SK-N-SH (cell line): ENCODE measurements around the gene TDRD12. TPM values are rescaled to one million over a fixed set of nuclear protein-coding genes. Genes with fewer than 3 reads are reported as not detected.

Experiments used
- CTCF ChIA-PET: fragments of 300-600, 350-600 bp; formaldehyde crosslinking; extraction: SDS; loops from one replicate; lab custom pipeline; 2021; lab: Yijun Ruan, JAX
- POLR2A ChIA-PET: fragments of 350-600 bp; sonication (Branson Sonifier 250); formaldehyde crosslinking; extraction: SDS; loops from one replicate; lab custom pipeline; 2020; ENCODE audit warnings: antibody characterized with exemption, inconsistent platforms; lab: Yijun Ruan, JAX
- DNase-seq: peaks from one replicate; pipeline ENCODE4 v3.0.0; 2012
- H2AFZ ChIP-seq: fragments of 200-600 bp; sonication (generic); 2 replicates; pipeline ENCODE4 v1.8.1; 2016; ENCODE audit warnings: antibody characterized with exemption, mild to moderate bottlenecking, low read depth
- H3F3A ChIP-seq: fragments of 200-600 bp; sonication (generic); replicated peaks from 2 replicates; pipeline ENCODE3; 2016; ENCODE audit warnings: antibody characterized with exemption, mild to moderate bottlenecking; ENCODE audit not compliant: insufficient read depth
- H3K27ac ChIP-seq, 2 experiments: fragments of 200-500 bp in 1 of 2; fragments of 200-600 bp in 1 of 2; sonication (Bioruptor generic) in 1 of 2; sonication (generic), shearing (Covaris generic) in 1 of 2; 2 replicates each; pipeline versions ENCODE4 v1.5.1 to v1.6.1; 2014 to 2016; ENCODE audit warnings: low read depth in 2 of 2, inconsistent platforms in 1 of 2, low read length in 1 of 2, mild to moderate bottlenecking in 1 of 2, mixed read lengths in 1 of 2
- H3K27me3 ChIP-seq: fragments of 200-600 bp; sonication (generic), shearing (Covaris generic); 2 replicates; pipeline ENCODE4 v1.6.1; 2016; ENCODE audit warnings: mixed run types; ENCODE audit not compliant: insufficient read depth
- H3K36me3 ChIP-seq, 2 experiments: fragments of 200-500 bp in 1 of 2; fragments of 200-600 bp in 1 of 2; sonication (Bioruptor generic) in 1 of 2; sonication (generic) in 1 of 2; replicated peaks in 1 of 2; 2 replicates each; pipeline versions ENCODE3 to v1.5.1; 2014 to 2016; ENCODE audit warnings: low read length in 1 of 2, mild to moderate bottlenecking in 1 of 2; ENCODE audit not compliant: insufficient read depth in 2 of 2, control insufficient read depth in 1 of 2
- H3K4me1 ChIP-seq, 2 experiments: fragments of 200-500 bp in 1 of 2; fragments of 200-600 bp in 1 of 2; sonication (Bioruptor generic) in 1 of 2; sonication (generic), shearing (Covaris generic) in 1 of 2; 2 replicates each; pipeline versions ENCODE4 v1.5.1 to v1.6.1; 2014 to 2016; ENCODE audit warnings: low read depth in 1 of 2, low read length in 1 of 2, mixed run types in 1 of 2; ENCODE audit not compliant: insufficient read depth in 2 of 2, control insufficient read depth in 1 of 2
- H3K4me2 ChIP-seq: fragments of 200-600 bp; sonication (generic), shearing (Covaris generic); 2 replicates; pipeline ENCODE4 v1.6.1; 2017; ENCODE audit warnings: mixed run types
- H3K4me3 ChIP-seq, 2 experiments: fragments of 200-500 bp in 1 of 2; fragments of 200-600 bp in 1 of 2; sonication (Bioruptor generic) in 1 of 2; sonication (generic), shearing (Covaris generic) in 1 of 2; 2 replicates each; pipeline versions ENCODE4 v1.5.1 to v1.8.1; 2014 to 2016; ENCODE audit warnings: low read depth in 2 of 2, inconsistent platforms in 1 of 2, low read length in 1 of 2, mild to moderate bottlenecking in 1 of 2, mixed read lengths in 1 of 2, moderate library complexity in 1 of 2
- H3K79me2 ChIP-seq: fragments of 200-600 bp; sonication (generic); 2 replicates; pipeline ENCODE4 v1.8.1; 2017; ENCODE audit warnings: mild to moderate bottlenecking; ENCODE audit not compliant: insufficient read depth
- H3K9ac ChIP-seq: fragments of 200-600 bp; sonication (generic); 2 replicates; pipeline ENCODE4 v1.6.1; 2017; ENCODE audit warnings: mixed run types
- H3K9me2 ChIP-seq: fragments of 200-600 bp; sonication (generic); 2 replicates; pipeline ENCODE4 v1.6.1; 2017; ENCODE audit warnings: mixed run types
- H3K9me3 ChIP-seq: fragments of 200-600 bp; sonication (generic); 2 replicates; pipeline ENCODE4 v1.6.1; 2017; ENCODE audit warnings: mixed run types, mild to moderate bottlenecking, moderate library complexity
- H4K20me1 ChIP-seq: fragments of 200-600 bp; sonication (generic); 2 replicates; pipeline ENCODE4 v1.6.1; 2017; ENCODE audit warnings: mild to moderate bottlenecking, mixed run types; ENCODE audit not compliant: insufficient read depth
- EP300 ChIP-seq, 2 experiments: IDR thresholded peaks; 2 replicates each; pipeline versions ENCODE4 v1.4.0 to v1.6.1; 2012; ENCODE audit warnings: borderline replicate concordance in 1 of 2, low read depth in 1 of 2, low read length in 1 of 2
- FOSL2 ChIP-seq: IDR thresholded peaks from 2 replicates; pipeline ENCODE4 v1.4.0; 2012; ENCODE audit warnings: low read depth, mild to moderate bottlenecking, moderate library complexity, borderline replicate concordance
- FOXJ3 ChIP-seq: sonication (generic); formaldehyde crosslinking; IDR thresholded peaks from 2 replicates; pipeline ENCODE4 v1.5.1; 2020; ENCODE audit warnings: mild to moderate bottlenecking, missing genetic modification reagents
- FOXM1 ChIP-seq: IDR thresholded peaks from 2 replicates; pipeline ENCODE4 v1.4.0; 2012; ENCODE audit warnings: low read depth, mild to moderate bottlenecking
- GATA2 ChIP-seq: sonication (generic); formaldehyde crosslinking; IDR thresholded peaks from 2 replicates; pipeline ENCODE4 v1.5.0; 2020; ENCODE audit warnings: mild to moderate bottlenecking, missing genetic modification reagents
- MXI1 ChIP-seq: IDR thresholded peaks from 2 replicates; pipeline ENCODE4 v1.6.1; 2012; ENCODE audit warnings: mild to moderate bottlenecking, low read depth, low read length, improper control_type of control experiment
- RXRA ChIP-seq: IDR thresholded peaks from 2 replicates; pipeline ENCODE4 v1.4.0; 2012; ENCODE audit warnings: low read depth, mild to moderate bottlenecking, borderline replicate concordance
- SMC3 ChIP-seq: IDR thresholded peaks from 2 replicates; pipeline ENCODE4 v1.6.1; 2012; ENCODE audit warnings: low read depth, low read length, improper control_type of control experiment
- TAF1 ChIP-seq: IDR thresholded peaks from 2 replicates; pipeline ENCODE4 v1.6.1; 2012; ENCODE audit warnings: low read depth, mild to moderate bottlenecking, low read length, moderate library complexity, borderline replicate concordance
- TCF12 ChIP-seq: IDR thresholded peaks from 2 replicates; pipeline ENCODE4 v1.4.0; 2012
- ZBTB33 ChIP-seq: IDR thresholded peaks from 2 replicates; pipeline ENCODE4 v1.4.0; 2012; ENCODE audit warnings: low read depth, borderline replicate concordance
- WGBS: methylation state at CpG from one replicate; pipeline ENCODE4 v1.1.6; 2017; ENCODE audit warnings: low lambda C conversion rate; 5-methylcytosine and 5-hydroxymethylcytosine counted together
- polyA plus RNA-seq, 3 experiments: library from polyadenylated mRNA; depleted of rRNA; stranded (reverse); fragments of >200 nt; gene quantifications; 2 replicates each; pipeline ENCODE4 v1.2.3, GENCODE V29; 2012
- TF ChIP-seq, protein P1 (sequence below): IDR thresholded peaks from 2 replicates; pipeline ENCODE4 v1.4.0; 2012; ENCODE audit warnings: low read depth, borderline replicate concordance
- TF ChIP-seq, protein P2 (sequence below): fragments of 200-600 bp; sonication (generic); IDR thresholded peaks from 2 replicates; pipeline ENCODE4 v1.6.1; 2017; ENCODE audit warnings: antibody characterized with exemption, mild to moderate bottlenecking, moderate library complexity

The TDRD12 gene
- polyA plus RNA-seq, 1 of the 3 experiments (the other 2 are of a cell fraction): 0.05 TPM

GRCh38 chr19:32863841-32864240 is 144.3 kb downstream of the TDRD12 start:
- no peaks in the 10 kb centered on the region for H3F3A ChIP-seq
- no peaks in the 10 kb centered on the region for H3K36me3 ChIP-seq
- POLR2A ChIA-PET: no interaction called here
- DNase-seq: no peak
- no peak overlapping the region for H3K4me2 ChIP-seq
- no peaks in the 10 kb centered on the region for H3K9me3 ChIP-seq
- H3K4me1 ChIP-seq: no peaks in the 10 kb centered on the region
- no peak overlapping the region for H3K27ac ChIP-seq
- H2AFZ ChIP-seq: no peak overlapping the region
- 78% methylated on average over 10 of the region's 13 CpGs for WGBS
- no peaks in the 10 kb centered on the region for H3K9me2 ChIP-seq
- H3K4me3 ChIP-seq: no peak overlapping the region
- CTCF ChIA-PET: interaction anchor here (0.9 kb wide), 1 partner anchor 122 kb away, joined by 3 read pairs; no protein-coding TSS in a partner anchor
- no peak for TF ChIP-seq RXRA
- no peak for TF ChIP-seq EP300 (IDR thresholded peaks at IDR 0.05; ENCODE audit: borderline replicate concordance in 1 of 2, low read depth in 1 of 2, low read length in 1 of 2)
- TF ChIP-seq FOXM1: no peak
- TF ChIP-seq, protein P1, sequence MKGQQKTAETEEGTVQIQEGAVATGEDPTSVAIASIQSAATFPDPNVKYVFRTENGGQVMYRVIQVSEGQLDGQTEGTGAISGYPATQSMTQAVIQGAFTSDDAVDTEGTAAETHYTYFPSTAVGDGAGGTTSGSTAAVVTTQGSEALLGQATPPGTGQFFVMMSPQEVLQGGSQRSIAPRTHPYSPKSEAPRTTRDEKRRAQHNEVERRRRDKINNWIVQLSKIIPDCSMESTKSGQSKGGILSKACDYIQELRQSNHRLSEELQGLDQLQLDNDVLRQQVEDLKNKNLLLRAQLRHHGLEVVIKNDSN: no peak
- no peak for TF ChIP-seq FOSL2
- no peak for TF ChIP-seq SMC3
- TF ChIP-seq FOXJ3 (CRISPR knock-in tag): no peak
- no peak for TF ChIP-seq ZBTB33
- TF ChIP-seq TCF12: no peak
- no peak for TF ChIP-seq GATA2 (CRISPR knock-in tag)
- TF ChIP-seq, protein P2, sequence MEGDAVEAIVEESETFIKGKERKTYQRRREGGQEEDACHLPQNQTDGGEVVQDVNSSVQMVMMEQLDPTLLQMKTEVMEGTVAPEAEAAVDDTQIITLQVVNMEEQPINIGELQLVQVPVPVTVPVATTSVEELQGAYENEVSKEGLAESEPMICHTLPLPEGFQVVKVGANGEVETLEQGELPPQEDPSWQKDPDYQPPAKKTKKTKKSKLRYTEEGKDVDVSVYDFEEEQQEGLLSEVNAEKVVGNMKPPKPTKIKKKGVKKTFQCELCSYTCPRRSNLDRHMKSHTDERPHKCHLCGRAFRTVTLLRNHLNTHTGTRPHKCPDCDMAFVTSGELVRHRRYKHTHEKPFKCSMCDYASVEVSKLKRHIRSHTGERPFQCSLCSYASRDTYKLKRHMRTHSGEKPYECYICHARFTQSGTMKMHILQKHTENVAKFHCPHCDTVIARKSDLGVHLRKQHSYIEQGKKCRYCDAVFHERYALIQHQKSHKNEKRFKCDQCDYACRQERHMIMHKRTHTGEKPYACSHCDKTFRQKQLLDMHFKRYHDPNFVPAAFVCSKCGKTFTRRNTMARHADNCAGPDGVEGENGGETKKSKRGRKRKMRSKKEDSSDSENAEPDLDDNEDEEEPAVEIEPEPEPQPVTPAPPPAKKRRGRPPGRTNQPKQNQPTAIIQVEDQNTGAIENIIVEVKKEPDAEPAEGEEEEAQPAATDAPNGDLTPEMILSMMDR: no peak
- TF ChIP-seq MXI1: no peak
- TF ChIP-seq TAF1: no peak
- TF ChIP-seq, all 33 proteins: peak for 0
- Histone ChIP-seq H3K79me2 (no peaks in the 10 kb centered on the region), H4K20me1 (no peaks in the 10 kb centered on the region), H3K9ac (no peak overlapping the region), H3K27me3 (no peaks in the 10 kb centered on the region)
